ENCODE measurements around the gene MN1.

The MN1 gene

DNA sequence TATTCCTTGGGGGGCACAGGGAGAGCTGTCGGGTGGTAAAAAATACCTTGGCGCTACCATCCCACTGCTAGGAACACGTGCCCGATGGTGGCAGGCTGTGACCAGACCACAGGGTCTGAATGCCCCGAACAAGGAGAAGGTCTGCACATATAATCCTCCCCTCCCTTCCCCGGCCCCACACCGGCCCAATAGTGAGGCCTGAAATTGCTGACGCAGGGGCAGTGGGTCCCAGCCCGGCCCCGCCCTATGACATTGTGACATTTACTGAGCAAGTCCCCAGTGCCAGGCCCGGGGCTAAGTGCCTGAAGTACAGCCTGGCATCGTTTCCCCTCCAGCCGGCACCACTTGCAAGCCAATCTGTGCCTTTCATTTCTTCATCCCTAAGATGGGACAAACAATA lies 19.5 kb downstream of the MN1 start:
- DNase-seq, result no peak

DNA sequence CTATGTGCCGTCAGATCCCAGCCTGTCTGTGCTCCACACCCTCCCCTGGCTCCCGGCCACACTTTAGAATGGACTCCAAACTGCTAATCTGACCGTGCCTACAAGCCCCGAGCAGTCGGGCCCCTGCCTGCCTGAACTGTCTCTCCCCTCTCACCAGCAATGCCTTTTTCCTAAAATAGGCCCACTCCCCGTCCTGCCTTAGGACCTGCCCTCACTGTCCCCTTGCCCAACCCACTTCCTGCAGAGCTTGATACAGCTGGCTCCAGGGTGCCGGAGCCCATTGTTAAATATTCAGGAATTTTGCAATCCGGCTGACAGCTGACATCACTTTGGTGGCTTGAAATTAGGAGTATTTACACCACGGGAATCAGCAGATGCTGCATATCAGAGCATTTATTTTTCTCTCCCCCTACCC lies 21.4 kb downstream of the MN1 start:
- no peak for DNase-seq

DNA sequence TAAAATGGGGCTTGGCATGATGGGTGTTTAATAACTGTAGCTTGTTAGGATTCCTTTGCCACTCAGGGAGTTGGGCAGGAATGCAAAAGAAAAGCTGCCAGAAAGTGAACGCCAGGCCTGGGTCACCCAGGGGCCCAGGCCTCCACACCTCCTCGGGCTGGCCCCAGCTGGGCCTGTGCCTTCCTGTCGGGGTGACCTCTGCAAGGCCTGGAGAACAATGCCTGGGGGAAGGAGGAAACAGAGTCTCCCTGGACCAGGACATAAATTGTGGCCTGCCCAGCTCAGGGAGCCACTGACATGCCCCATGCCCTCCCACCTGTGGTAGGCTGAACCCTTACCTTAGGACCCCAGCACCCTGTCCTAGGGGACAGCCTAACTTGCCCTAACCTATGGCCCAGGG lies 21.9 kb downstream of the MN1 start:
- DNase-seq, result no peak

DNA sequence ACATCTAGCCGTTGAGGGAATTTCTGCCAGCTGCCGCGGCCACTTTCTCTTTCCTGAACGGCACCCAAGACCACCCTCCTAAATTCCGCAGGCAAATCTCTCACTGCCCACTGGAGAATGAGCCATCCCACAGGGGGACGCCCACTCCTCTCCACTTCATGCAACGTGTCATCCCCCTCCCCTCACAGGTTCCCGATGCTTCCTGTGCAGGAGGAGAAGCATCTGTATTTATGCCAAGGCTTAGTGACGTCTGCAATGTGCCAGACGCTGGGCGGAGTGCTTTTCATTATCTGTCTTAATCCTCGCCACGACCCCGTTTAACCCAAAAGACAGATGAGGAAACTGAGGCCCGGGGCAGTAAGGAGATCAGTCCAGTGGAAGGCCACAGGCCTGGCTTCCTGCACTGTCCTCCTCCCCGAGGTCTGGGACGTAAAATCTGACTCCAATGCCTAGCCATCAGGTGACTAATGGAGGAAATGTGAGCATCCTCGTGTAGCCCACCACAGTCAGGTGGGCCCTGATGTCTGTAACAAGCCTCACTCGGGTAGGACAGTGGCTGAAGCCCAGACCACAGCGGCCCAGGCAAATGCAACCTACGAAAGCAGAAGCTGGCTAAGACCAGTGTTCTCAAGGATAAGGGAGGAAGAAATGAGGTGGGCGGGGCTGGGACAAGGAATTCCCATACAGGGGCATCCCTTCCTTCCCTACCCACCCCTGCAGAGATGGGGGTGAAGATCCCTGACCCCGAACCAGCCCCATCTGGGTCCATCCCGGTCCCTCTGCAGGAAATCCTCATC lies 23.1 kb downstream of the MN1 start:
- no peak for DNase-seq

DNA sequence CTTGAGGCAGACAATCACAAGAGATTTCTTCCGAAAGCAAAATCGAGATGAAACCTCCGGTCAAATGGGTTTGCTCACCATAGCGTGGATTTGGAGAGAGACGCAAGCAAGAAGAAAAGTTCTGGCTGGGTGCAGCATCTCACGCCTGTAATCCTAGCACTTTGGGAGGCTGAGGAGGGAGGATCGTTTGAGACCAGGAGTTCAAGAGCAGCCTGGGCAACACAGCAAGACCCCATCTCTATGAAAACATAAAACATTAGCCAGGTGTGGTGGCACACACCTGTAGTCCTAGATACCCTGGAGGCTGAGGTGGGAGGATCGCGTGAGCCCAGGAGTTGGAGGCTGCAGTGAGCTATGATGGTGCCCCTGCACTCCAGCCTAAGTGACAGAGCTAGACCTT lies 24.4 kb downstream of the MN1 start:
- DNase-seq, result no peak

DNA sequence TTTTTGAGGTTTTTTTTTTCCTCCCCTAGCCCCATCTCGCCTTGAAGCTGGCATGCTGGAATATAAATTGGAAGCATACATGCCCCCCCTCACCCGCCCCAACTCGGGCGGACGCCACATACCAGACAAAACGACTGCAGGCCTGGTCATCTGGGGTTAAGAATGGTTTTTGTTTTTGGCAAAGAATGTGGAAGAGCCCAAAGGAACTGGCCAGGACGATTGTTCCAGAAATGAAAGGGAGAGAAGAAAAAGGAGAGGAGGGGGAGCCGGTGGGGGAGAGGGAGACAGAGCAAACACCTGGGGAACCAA lies 25.0 kb downstream of the MN1 start:
- peak; percentile 66 for DNase-seq

DNA sequence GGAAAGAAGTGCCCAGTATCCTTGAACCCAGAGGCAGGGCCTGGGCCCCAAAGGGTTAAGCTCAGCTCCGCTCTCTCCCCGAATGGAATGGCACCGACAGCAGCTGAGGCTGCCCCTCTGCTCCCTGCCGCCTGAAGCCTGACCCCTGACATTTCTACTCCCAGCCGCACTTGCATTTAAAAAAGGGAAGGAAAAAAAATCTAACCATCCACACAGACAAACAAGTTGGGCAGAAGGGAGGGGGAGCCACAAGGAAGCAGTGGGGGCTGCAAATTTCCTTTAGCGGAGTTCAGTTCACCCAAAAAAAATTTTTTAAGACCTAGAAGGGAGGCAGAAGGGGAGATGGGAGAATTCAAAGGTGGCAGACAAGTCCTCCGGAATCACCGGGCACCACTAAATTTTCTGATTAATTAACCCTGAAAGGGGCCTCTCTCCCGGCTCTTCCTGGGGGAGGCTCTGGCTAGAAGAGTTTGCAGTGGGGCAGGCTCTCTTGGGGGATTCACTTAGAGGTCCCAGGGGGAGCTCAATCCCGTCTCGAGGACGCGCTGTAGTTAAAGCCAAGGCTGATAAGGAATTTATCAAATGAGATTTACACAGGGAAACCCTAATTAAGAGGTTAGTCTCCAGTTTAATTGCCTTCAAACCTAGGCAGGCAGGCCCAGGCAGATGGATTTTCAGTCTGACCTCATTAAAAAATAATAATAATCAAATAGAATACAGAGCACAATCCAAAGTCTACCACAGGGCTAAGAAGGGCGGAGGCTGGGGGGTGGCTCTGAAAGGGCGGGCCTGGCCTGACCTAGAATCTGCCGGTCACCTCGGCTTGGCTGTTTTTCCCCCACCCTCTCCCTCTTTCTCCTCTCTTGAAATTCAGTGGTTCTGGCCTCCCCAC lies 25.6 kb downstream of the MN1 start:
- DNase-seq, result no peak

DNA sequence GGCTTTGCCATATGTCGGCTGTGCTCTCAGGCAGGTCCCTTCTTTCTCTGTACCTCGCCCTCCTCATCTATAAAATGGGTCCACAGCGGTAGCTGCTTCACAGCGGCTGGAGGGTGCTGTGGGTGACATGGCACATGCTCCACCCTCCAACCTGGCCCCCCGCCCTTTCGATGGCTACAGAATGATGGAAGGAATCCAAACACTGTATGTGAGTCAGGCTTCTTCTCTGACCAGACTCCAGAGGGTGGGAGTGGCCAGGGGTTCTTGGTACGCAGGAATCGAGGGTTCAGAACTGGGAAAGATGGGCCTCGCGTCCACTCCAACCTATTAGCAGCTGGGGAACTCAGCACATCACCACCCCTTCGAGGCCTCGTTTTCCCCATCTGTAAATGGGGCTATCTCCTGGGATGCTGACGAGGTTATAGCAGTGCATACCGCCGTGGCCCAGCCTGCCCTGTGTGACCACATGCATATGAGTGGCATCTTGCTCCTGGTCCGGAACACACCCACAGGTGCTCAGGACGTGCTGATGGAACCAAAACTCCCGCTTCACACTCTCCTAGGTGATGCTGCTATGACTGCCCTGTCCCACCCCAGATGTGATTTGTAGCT lies 26.4 kb downstream of the MN1 start:
- DNase-seq, result no peak

DNA sequence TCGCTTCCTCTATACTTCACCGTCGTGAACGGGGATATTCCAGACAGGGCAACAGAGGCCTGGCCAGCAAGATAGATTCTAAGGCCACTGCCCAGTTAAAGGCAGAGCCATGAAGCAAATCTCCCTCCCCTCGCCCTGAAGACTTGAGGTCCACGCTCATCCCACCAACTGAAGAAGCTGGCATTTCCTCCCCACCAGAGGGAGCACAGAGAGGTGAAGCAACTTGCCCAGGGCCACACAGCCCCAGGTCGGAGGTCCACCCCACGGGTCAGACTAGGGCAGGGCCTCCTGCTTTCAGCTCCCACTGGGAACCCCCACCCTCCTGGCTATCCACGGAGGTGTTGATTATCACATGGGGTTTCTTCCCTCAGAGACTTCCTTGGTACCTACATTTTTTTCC lies 27.4 kb downstream of the MN1 start:
- no peak for DNase-seq

DNA sequence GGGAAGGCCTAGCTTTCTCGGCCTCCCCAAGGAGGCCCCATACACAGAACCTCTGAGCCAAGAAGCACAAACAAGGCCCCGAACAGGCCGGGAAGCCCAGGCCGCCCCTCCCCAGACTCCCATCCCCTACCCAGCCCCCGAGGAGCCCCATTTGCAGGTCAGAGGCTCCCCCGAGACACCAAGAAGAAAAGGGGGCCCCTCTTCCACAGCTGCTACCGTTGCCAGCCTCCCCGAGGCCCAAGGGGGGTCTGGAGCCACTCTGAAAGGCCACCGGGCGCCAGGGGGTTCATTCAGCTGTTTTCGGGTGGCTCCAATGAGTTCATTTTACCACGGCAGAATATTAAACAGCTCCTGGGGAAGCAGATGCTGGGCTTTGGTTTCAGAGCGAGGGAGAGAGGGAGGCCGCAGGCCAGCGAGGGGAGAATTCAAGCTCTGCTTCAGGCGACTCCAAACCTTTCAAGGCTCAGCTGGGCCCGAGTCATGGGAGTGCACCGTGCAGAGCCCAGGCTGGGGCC lies 28.5 kb downstream of the MN1 start:
- DNase-seq, result no peak

DNA sequence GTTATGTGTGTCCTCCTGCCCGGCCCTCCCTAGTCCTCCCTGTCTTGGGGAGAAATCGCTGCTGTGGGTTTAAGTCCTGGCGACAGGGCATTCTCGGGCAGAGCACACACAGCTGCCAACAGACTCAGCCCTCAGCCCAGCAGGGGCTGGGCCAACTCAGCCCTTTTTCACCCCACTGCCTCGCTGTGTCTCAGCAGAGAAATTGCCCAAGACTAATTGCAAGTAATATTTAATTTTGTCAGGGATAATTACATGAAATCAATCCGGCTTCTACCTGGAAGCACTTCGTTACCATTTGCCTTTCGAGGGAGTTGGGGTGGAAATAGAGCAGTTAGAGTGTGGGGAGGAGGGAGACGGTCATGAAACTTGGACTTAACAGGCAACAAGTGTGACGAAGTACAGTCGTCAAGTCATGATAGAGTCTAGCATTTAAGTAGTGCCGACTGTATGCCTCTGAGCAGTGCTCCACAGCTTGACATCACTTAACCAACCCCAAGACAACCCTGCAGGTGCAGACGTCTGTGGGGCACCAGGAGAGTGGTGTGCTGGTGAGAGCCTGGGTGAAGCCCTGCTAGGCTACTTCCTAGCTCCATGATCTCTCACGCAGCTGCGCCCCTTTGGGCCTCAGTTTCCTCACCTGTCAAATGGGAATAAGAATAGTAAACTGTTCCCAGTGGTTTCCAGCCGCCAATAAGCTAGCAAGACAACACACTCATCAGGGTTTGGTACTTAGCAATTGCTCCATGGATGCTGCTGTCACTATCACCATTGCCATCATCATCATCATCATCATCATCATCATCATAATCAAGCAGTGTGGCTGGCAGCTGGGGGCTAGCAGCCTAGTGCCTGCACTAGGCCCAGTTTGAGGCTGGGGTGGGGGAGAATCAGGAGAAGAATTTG lies 29.2 kb downstream of the MN1 start:
- DNase-seq, result no peak

DNA sequence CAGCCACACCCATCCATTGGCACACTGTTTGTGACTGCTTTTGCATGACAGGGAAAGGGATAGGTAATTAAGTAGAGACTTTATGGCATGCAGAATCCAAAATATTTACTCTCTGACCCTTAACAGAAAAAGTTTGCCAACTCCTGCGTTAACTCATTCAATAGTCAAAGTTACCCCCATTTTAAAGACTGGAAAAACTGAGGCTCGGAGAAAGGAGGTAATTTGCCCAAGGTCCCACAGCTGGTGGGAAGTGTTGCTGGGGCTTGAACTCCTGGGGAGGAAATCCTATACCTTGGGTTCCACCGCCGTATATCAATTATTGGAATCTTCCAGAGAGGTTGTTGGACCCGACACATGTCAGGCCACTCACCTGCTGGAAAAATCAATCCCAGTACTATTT lies 29.9 kb downstream of the MN1 start:
- no peak for DNase-seq

DNA sequence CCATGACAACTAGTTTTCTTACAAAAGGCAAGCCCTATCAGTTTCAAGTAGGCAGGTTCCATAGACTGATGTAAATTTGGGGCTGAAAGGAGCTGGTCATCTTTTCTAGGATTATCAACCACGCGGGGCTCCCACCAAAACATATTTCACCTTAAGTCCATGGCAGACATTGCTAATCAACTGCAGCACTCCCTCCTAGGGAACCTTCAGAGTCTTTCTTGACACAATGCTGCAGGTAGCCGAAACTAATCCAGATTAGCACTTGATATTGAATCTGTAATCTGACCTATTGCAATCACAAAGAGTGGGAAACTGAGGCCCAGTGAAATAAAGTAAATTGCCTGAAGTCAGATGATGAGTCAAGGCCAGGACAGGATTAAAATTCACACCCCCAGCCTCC lies 32.5 kb downstream of the MN1 start:
- no peak for DNase-seq

DNA sequence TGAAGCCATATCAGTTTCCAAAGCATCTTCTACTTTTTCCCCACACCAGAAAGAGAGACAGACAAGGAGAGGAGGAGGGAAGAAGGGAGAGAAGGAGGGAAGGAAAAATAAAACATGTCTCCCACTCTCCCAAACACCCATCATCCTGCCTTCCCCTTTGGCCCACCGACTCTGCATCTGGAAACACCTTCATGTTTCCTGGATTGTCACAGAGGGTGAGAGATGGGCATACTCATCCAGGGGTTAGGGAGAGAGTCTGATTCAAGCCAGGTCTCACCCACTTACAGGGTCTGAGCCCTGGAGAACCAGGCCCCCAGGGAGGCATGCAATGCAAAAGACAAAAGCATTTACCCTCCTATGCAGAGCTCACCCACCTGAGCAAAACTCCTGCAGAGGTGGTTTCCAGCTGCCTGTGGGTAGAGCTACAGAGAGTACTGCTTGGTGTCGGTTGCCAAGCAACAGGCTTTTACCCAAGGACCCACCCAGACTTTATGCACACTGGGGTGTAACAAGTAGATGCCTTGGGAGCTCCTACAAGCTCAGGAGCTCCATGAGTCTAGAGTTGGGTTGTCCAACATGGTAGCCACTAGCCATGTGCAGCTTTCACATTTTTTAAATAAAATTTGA lies 33.4 kb downstream of the MN1 start:
- no peak for DNase-seq

DNA sequence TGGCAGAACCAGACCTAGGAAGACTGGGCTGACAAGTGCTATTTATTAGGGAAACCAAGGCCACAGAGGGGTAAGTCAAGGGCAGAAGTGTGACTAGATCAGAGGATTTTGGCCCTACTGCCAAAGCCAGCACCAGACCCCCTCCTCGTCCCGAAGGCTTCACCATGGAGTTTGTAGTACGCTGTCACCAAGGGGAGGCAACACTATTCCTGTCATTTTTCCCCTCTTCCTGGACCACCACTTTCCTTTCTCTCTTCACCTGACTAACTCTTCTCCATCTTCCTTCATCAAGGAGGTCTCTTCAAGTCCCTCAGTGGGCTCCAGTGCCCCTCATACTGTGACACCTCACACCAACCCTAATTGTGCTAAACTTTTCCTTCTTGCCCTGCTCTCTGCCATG lies 34.9 kb downstream of the MN1 start:
- DNase-seq, result no peak

DNA sequence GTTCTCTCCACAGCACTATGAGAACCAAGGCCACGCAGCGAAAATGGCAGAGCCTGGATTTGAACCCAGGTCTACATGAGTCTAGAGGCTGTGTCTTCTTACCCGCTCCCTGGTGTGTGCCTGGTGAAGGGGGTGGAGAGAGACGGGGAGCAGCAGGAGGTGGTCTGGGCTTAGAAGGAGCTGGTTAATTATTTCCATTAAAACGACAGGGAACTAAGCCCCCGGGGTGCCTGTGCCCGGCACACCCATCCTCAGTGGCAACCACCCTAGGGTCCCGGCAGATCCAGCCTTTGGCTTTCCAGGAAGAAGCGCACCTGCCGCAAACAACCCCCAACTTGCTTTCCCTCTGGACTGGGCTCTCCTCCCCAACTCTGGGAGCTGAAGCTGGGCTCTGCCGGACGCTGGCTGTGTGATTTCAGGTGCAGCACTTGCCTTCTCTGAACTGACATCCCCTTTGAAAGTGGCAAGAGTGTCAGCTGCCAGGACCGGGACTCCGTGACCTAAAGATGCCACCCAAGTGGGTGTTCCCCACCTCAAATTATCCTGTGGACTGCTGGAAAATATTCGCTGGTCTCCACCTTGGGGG lies 35.8 kb downstream of the MN1 start:
- no peak for DNase-seq

DNA sequence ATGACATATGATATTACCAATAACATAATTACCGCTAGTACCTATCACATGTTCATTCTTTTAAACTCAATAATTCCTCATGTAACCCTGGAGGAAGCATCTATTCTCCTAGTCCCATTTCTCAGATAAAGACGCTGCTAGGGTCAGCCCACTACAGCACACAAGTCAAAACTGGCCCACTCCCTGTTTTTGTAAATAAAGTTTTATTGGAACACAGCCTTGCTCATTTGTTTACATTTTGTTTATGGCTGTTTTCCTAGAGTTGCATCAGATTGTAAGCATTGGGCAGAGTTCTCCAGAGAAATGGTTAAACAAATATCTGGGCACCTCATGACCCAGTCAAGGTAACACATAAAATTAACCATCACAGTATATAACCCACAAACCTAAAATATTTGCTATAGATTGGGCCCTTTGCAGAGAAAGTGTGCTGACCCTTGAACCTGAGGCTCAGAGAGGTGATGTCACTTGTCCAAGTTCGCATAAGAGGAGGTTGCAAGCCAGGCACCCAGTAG lies 36.8 kb downstream of the MN1 start:
- DNase-seq, result no peak

DNA sequence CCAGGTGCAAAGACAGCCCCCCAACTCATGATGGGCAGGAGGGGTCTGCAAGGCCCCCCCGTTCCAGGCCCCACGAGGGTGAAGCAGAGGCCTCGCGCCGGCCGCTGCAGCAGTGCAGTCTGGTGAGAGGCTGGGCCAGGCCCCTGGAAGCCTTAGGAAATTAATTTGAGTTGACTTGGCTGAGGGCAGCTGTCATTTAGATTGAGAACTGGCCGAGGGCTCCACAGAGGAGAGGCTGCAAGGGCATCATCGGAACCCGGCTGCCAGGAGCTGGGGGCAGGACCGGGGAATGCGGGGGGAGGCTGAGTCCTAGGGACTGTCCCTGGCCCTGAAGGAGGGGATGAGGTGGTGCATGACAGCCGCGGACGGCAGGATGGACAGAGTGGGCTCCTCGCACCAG lies 39.9 kb downstream of the MN1 start:
- no peak for DNase-seq

DNA sequence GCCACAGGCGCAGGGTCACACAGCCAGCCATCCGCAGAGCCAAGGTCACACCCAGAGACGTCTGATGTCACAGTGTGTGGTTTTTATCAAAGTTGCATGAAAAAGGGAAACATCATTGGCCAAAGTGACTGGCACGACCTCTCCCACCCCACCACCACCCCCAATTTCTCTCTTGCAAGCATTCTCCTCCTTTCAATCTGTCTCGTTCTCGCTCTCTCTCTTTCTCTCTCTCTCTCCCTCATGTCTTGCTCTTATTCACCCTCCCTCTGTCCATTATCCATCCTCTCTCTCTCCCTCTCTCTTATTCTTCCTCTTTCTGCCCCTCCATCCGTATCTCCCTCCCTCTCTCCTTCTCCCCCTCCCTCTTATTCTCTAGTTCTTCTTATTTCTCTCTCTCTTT lies 40.6 kb downstream of the MN1 start:
- no peak for DNase-seq

DNA sequence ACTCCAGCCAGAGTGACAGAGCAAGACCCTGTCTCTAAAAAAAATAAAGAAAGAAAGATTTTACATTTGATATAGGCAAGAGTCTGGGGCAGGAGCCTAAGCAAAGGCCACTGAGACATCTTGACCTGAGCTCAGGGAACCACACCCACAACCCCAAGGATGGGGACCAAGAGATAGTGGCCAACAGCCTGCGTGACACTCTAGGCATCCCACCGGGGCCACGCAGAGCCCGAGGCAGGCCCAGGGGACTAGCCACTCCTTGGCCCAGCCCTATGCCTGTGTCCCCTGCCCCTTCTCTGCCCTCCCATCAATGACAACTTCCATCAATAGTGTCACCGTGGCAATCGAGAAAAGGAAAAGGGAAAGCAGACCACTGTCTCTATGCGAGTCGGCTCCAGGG lies 41.1 kb downstream of the MN1 start:
- no peak for DNase-seq

DNA sequence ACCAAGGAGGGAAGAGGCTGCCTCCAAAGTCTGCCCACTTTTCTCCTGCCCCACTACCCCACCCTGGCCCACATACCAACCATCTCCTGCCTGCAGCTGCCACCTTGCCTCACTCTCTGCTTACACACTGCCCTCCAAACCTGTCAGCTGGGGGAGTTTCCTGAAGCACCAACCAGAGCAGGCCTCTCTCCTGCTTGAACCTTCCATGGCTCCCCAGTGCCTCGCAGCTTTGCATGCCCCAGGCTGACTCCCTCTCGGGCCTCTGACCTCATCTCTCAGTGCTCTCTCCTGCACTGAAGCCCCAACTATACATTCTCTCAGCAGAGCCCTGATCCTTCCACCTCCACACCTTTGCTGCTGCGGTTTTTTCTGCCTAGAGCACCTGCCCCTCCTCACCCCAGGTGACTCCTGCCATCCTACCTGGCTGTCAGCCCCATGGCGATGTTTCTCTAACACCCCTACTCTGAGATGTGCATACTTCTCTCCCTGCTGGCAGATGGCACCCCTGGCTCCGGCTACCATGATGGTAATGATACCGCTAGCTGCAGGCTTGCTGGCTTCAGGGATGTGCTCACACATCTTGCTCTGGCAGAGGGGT lies 43.5 kb downstream of the MN1 start:
- no peak for DNase-seq

Data from islet precursor cell (in vitro differentiated cells).